ENCODE measurements around the gene RUFY4. TPM values are rescaled to one million over a fixed set of nuclear protein-coding genes. Genes with fewer than 3 reads are reported as not detected.

The RUFY4 gene
- total and polyA plus RNA-seq, 9 of the 15 experiments (the other 6 are each of a cell fraction or from before 2014, with no cell fraction given): not detected

GRCh38 chr2:218022131-218022850 is 46.8 kb upstream of the RUFY4 start:
- no peaks in the 10 kb centered on the region for H3K79me2 ChIP-seq (ENCODE audit: control insufficient read depth, insufficient read depth, low read length)
- FAIRE-seq: no peak
- no peaks in the 10 kb centered on the region for H3K9me1 ChIP-seq (ENCODE audit: control insufficient read depth, insufficient read depth, low read length)
- no peaks in the 10 kb centered on the region for H3K36me3 ChIP-seq (ENCODE audit: control insufficient read depth, insufficient read depth, low read length)
- intact Hi-C loops (cut with micrococcal nuclease): no loop called here
- DNase-seq (ENCODE audit: extremely low read depth in 1 of 4, low spot score in 3 of 4): no peak
- H4K20me1 ChIP-seq (replicated peaks; ENCODE audit: control insufficient read depth, insufficient read depth, low read length): no peaks in the 10 kb centered on the region
- POLR2A ChIA-PET: interaction anchor here (0.6 kb wide), 1 partner anchor 14 kb away, joined by 3 read pairs; no protein-coding TSS in a partner anchor
- H3K4me3 ChIP-seq: no peak overlapping the region
- H3K27me3 ChIP-seq (ENCODE audit: control insufficient read depth in 2 of 2, insufficient read depth in 2 of 2, low read length in 2 of 2): peaks cover 0 to 7% of the 10 kb centered on the region in 2 experiments; a peak in 1 of 5 replicates
- no TSS peak for BruUV-seq (replicated peaks)
- no peak overlapping the region for H2AFZ ChIP-seq (ENCODE audit: low read depth, low read length)
- no peak overlapping the region for H3K9ac ChIP-seq (ENCODE audit: insufficient read depth in 1 of 2, low read depth in 2 of 2, low read length in 2 of 2)
- H3K4me1 ChIP-seq (replicated peaks in 1 of 2; ENCODE audit: control insufficient read depth in 2 of 2, insufficient read depth in 2 of 2, low read length in 2 of 2): no peaks in the 10 kb centered on the region
- H3K4me2 ChIP-seq (ENCODE audit: insufficient read depth, low read length): no peak overlapping the region
- in situ Hi-C loops (cut with MboI): no loop called here
- no peaks in the 10 kb centered on the region for H3K9me3 ChIP-seq (replicated peaks; ENCODE audit: control insufficient read depth, insufficient read depth, low read depth, low read length)
- CTCF ChIA-PET (ENCODE audit: low intra/inter-chr PET ratio): no interaction called here
- no peak for ATAC-seq
- WGBS (ENCODE audit: insufficient coverage, low coverage, missing lambda C conversion rate): 0% methylated on average over 8 of the region's 10 CpGs
- TF ChIP-seq JUND (IDR thresholded peaks at IDR 0.05; ENCODE audit: borderline replicate concordance, low read depth, low read length): no peak
- no peak for TF ChIP-seq JUND (tag; IDR thresholded peaks at IDR 0.05; ENCODE audit: borderline replicate concordance, low read depth, low read length)
- no peak for TF ChIP-seq POLR2G (IDR thresholded peaks at IDR 0.05; ENCODE audit: low read depth, low read length)
- TF ChIP-seq CSDE1 (IDR thresholded peaks at IDR 0.05): no peak
- TF ChIP-seq YBX1 (IDR thresholded peaks at IDR 0.05): no peak
- no peak for TF ChIP-seq SNIP1 (IDR thresholded peaks at IDR 0.05; ENCODE audit: low read depth)
- TF ChIP-seq ZNF197 (CRISPR knock-in tag; IDR thresholded peaks at IDR 0.05; ENCODE audit: low read depth): no peak
- TF ChIP-seq PREB (CRISPR knock-in tag; IDR thresholded peaks at IDR 0.05): no peak
- TF ChIP-seq RHOXF2B (CRISPR knock-in tag; conservative IDR thresholded peaks at IDR 0.05): no peak
- no peak for TF ChIP-seq ZC3H4 (CRISPR knock-in tag; IDR thresholded peaks at IDR 0.05; ENCODE audit: borderline replicate concordance)
- TF ChIP-seq MYBL2 (IDR thresholded peaks at IDR 0.05; ENCODE audit: low read depth): no peak
- TF ChIP-seq MYBL2 (CRISPR knock-in tag; IDR thresholded peaks at IDR 0.05; ENCODE audit: borderline replicate concordance): no peak
- H3K27ac ChIP-seq (ENCODE audit: extremely low read depth, low read depth, low read length): no peak overlapping the region

Measured in K562 (cell line).